Stimulated activated CD4-positive, alpha-beta T cell treated with anti-CD3 and anti-CD28 coated beads, TNF-alpha, amount 100 ng/mL, for 1 hour (primary cell): Measurements from ENCODE around the gene CYB5R4.
"Not testable (repeated sequence)": the region's sequence is repeated elsewhere in the genome, so short reads cannot be mapped to it uniquely, and the experiment has no call there.

Experiments used
- DNase-seq, 3 donors: peaks; one replicate each; pipeline ENCODE4 v3.0.0-alpha.2; 2020; ENCODE audit warnings: low read depth in 3 of 3, low spot score in 1 of 3

CYB5R4 gene

GRCh38 chr6:83907623-83908390 is 48.3 kb downstream of the CYB5R4 start:
- not testable (repeated sequence) for DNase-seq

DNA sequence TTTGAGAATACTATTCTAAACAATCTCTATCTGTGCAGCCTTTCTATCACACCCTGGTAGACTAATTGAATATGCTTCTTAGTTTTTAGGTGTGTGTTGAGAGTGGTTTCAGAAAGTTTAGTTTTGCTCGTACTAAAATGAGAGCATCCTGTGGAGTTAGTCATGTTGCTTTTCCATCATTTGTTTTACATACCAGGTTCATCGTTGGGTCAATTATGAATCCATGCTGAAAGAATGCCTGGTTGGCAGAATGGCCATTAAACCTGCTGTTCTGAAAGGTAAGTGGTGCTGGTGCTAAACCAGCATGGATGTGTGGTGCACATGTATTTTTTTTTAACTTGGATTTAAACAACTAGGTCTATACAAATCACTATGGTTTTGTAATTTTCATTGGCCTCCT is 49.3 kb downstream of the CYB5R4 start:
- DNase-seq, result no peak

- no peak for DNase-seq
These were observed 51.8 kb downstream of the CYB5R4 start for GRCh38 chr6:83911278-83911677.

GRCh38 chr6:83914953-83915352 is 55.5 kb downstream of the CYB5R4 start:
- no peak for DNase-seq

DNA sequence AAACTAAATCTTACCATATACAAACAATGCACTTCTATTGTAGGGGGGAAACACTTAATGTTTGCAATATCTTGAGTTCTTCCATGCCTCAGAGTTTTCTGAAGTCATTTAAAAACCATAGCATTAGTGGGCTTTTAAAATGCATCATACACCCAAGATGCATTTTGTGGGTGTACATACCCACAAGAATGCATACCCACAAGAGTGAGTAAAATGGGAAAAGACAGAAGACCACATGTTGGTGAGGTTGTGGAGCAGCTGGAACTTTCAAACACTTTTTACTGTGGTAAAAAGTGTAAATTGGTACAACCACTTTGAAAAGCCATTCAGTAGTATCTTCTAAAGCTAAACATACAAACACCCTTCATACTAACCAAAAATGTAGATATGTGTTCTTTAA is 57.5 kb downstream of the CYB5R4 start:
- no peak for DNase-seq

DNA sequence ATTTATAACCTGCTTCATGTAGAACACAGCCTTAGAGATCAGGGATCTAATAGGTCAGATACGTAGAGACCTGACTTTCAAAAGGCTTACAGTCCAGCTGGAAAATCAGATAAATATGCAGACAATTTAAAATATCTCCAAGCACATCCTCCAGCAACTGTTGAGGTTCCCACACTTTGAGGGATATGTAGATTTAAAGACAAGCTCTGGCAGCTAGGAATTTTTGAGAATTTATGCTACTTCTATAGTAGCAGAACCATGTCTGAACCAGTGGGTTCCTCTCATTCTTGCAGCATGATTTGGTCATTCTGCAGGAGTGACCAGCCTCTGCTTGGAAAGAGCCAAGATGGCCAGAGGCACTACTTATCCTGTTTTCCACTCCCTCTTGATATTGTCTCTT is 60.5 kb downstream of the CYB5R4 start:
- DNase-seq, result no peak

- DNase-seq, result no peak
These were observed 61.8 kb downstream of the CYB5R4 start for GRCh38 chr6:83921315-83921714.

- DNase-seq, result no peak
These were observed 68.0 kb downstream of the CYB5R4 start for GRCh38 chr6:83927470-83927869.

DNA sequence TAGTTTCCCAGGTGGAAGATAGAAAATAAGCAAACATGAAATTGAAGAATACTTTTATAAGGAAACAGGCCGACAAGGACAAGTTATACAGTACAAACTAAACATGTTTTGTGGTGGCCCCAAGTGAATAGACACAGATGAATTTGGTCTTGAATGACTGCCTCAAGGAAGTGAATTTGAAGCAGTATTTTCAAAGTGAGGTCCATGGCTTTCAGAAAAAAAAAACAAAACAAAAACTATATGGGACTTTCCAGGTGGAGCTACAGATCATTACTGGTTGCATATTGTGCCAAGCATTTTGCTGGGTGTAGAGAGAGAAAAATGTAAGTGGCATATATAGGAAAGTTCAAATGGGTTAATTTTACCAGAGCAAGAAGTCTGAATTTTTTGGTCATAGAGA is 68.8 kb downstream of the CYB5R4 start:
- no peak for DNase-seq

GRCh38 chr6:83946201-83946833 is 86.8 kb downstream of the CYB5R4 start:
- not testable (repeated sequence) for DNase-seq

- not testable (repeated sequence) for DNase-seq
These were observed 88.5 kb downstream of the CYB5R4 start for GRCh38 chr6:83947983-83948382.

- DNase-seq, result no peak
These were observed 89.4 kb downstream of the CYB5R4 start for GRCh38 chr6:83948851-83949250.

- DNase-seq, result not testable (repeated sequence)
These were observed 91.9 kb downstream of the CYB5R4 start for GRCh38 chr6:83951423-83951822.

GRCh38 chr6:83952830-83953229 is 93.3 kb downstream of the CYB5R4 start:
- no peak for DNase-seq

DNA sequence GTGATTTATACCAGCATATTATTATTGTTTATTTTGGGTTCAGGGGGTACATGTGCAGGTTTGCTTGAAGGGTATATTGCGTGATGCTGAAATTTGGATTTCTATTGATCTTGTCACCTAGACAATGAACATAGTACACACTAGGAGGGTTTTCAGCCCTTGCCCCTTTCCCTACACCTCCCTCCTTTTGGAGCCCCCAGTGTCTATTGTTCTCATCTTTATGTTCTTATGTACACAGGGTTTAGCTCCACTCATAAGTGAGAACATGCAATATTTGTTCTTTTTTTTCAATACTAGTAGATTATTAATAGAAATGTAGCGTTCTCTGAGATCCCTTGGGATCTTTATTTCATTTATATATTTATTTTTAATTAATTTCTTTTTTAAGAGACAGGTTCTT is 94.9 kb downstream of the CYB5R4 start:
- DNase-seq, result no peak

- no peak for DNase-seq
These were observed 98.8 kb downstream of the CYB5R4 start for GRCh38 chr6:83958241-83958685.

GRCh38 chr6:83960664-83961063 is 101.2 kb downstream of the CYB5R4 start:
- DNase-seq, result no peak

DNA sequence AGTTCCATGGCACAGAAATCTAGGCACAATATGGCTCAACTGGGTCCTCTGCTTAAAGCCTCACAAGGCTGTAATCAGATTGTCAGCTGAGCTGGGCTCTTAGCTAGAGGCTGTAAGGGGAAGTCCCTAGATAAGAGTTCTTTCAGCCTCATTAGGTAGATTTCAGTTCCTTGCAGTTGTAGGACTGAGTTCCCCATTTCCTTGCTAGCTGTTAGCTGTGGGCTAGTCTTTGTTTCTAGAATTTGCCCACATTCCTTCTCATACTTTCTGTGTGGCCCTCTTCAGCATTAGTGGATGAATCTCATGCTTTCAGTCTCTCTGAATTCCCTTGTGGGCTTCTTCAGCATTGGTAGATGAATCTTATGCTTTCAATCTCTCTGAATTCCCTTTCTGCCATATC is 103.1 kb downstream of the CYB5R4 start:
- no peak for DNase-seq

- no peak for DNase-seq
These were observed 107.0 kb downstream of the CYB5R4 start for GRCh38 chr6:83966539-83966938.

- no peak for DNase-seq
These were observed 111.1 kb downstream of the CYB5R4 start for GRCh38 chr6:83970582-83970981.

DNA sequence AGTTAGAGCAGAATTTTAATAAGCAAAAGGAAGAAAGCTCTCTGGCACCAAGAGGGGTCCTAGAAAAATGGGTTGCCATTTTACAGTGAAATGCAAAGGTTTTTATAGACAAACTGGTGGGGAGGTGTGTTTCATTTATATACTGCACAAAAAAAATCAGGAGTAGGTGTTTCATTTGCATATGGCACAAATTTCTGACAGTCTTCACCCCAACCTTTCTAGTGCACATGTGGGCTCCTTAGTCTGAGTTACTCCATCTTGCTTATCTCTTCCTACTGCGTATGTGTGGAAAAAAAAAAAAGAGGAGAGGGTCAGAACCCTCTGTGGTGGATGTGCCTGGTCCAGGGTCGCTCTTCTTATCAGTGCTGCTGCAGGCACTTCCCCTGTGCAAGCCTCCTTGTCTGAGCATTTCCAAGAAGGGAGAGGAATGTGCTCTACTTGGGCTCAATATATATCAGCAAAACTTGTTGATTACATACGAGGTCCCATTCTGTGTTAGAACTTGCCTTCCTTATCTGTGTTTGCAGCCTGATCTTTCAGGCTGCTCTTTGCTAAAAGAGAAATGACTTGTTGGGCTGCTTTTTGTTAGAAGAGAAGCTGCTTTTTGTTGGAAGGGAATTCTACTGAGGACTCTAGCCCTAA is 115.0 kb downstream of the CYB5R4 start:
- DNase-seq, result no peak

- DNase-seq, result no peak
These were observed 116.7 kb downstream of the CYB5R4 start for GRCh38 chr6:83976037-83976755.
